B cell (primary cell): Measurements from ENCODE around the gene BMP7. TPM values are rescaled to one million over a fixed set of nuclear protein-coding genes. Genes with fewer than 3 reads are reported as not detected.
"Not testable (repeated sequence)": the region's sequence is repeated elsewhere in the genome, so short reads cannot be mapped to it uniquely, and the experiment has no call there.

Experiments used
- ATAC-seq: fragments of 200-7000 bp; cut with Tn5 transposase; one replicate; pipeline ENCODE4 v1.10.0; 2021; ENCODE audit warnings: low read depth, mild to moderate bottlenecking, moderate number of reproducible peaks, moderate library complexity
- CTCF ChIA-PET: fragments of 350-600 bp; sonication (Branson Sonifier 250); formaldehyde crosslinking; loops from one replicate; lab custom pipeline; 2021; ENCODE audit warnings: antibody characterized with exemption, inconsistent platforms; lab: Charles Lee
- POLR2A ChIA-PET: fragments of 350-600 bp; sonication (Branson Sonifier 250); formaldehyde crosslinking; loops from one replicate; lab custom pipeline; 2021; ENCODE audit warnings: antibody characterized with exemption; lab: Charles Lee
- DNase-seq: peaks from one replicate; pipeline ENCODE4 v3.0.0; 2013
- H2AFZ ChIP-seq: 2 replicates; pipeline ENCODE4 v1.6.1; 2012; ENCODE audit warnings: mild to moderate bottlenecking, low read depth, low read length; ENCODE audit not compliant: insufficient read depth, poor library complexity, severe bottlenecking
- H3K27ac ChIP-seq, 2 donors: 1 replicate in 1 of 2; 2 replicates in 1 of 2; pipeline ENCODE4 v1.5.1; 2012 to 2013; ENCODE audit warnings: low read length in 2 of 2, mild to moderate bottlenecking in 2 of 2, moderate library complexity in 1 of 2
- H3K27me3 ChIP-seq, 4 experiments: fragments of 200-600 bp in 1 of 4; sonication (generic) in 1 of 4; replicated peaks in 1 of 4; 1 replicate in 2 of 4; 2 replicates in 2 of 4; pipeline versions ENCODE4 v1.6.1 to v1.7.0; 2013 to 2016; ENCODE audit warnings: low read length in 3 of 4, mild to moderate bottlenecking in 2 of 4, mixed read lengths in 1 of 4, moderate library complexity in 1 of 4; ENCODE audit not compliant: insufficient read depth in 4 of 4, control insufficient read depth in 3 of 4; ENCODE audit errors: control extremely low read depth in 1 of 4
- H3K36me3 ChIP-seq, 2 experiments: replicated peaks in 1 of 2; 1 replicate in 1 of 2; 2 replicates in 1 of 2; pipeline versions ENCODE4 v1.6.1 to v1.7.1; 2013; ENCODE audit warnings: low read length in 1 of 2; ENCODE audit not compliant: insufficient read depth in 2 of 2, control insufficient read depth in 1 of 2; ENCODE audit errors: control extremely low read depth in 1 of 2, extremely low read depth in 1 of 2
- H3K4me1 ChIP-seq, 2 donors: fragments of 200-600 bp in 1 of 2; sonication (generic) in 1 of 2; 1 replicate in 1 of 2; 2 replicates in 1 of 2; pipeline versions ENCODE4 v1.5.1 to v1.6.1; 2013 to 2017; ENCODE audit warnings: low read length in 2 of 2; ENCODE audit not compliant: control insufficient read depth in 2 of 2, insufficient read depth in 2 of 2
- H3K4me2 ChIP-seq: replicated peaks from 2 replicates; pipeline ENCODE3; 2012; ENCODE audit warnings: mild to moderate bottlenecking, low read depth, low read length; ENCODE audit not compliant: poor library complexity, severe bottlenecking
- H3K4me3 ChIP-seq, 5 experiments: fragments of 200-600 bp in 1 of 5; sonication (generic) in 1 of 5; 1 replicate in 3 of 5; 2 replicates in 2 of 5; pipeline versions ENCODE4 v1.5.1 to v1.7.0; 2011 to 2016; ENCODE audit warnings: low read length in 4 of 5, mild to moderate bottlenecking in 4 of 5, low read depth in 2 of 5, control low read depth in 1 of 5, moderate library complexity in 1 of 5; ENCODE audit not compliant: insufficient read depth in 1 of 5; ENCODE audit errors: control extremely low read depth in 1 of 5, extremely low read depth in 1 of 5
- H3K79me2 ChIP-seq: fragments of 200-600 bp; sonication (generic); one replicate; pipeline ENCODE4 v1.6.0; 2016; ENCODE audit warnings: low read length; ENCODE audit not compliant: control insufficient read depth, insufficient read depth
- H3K9ac ChIP-seq: fragments of 200-600 bp; sonication (generic); 2 replicates; pipeline ENCODE4 v1.6.1; 2017; ENCODE audit warnings: mild to moderate bottlenecking, low read length, moderate library complexity
- H3K9me3 ChIP-seq, 3 donors: one replicate each; pipeline versions ENCODE4 v1.6.1 to v1.7.1; 2013; ENCODE audit warnings: low read length in 2 of 3; ENCODE audit not compliant: control insufficient read depth in 2 of 3, insufficient read depth in 1 of 3; ENCODE audit errors: control extremely low read depth in 1 of 3
- H4K20me1 ChIP-seq: 2 replicates; pipeline ENCODE4 v1.6.0; 2012; ENCODE audit warnings: mild to moderate bottlenecking, low read length; ENCODE audit not compliant: insufficient read depth, control insufficient read depth, poor library complexity, severe bottlenecking
- H3K27ac Mint-ChIP-seq: one replicate; pipeline ENCODE4 v1.8.0; 2021; ENCODE audit warnings: mixed read lengths
- H3K27me3 Mint-ChIP-seq: one replicate; pipeline ENCODE4 v1.8.0; 2021; ENCODE audit warnings: mixed read lengths
- H3K4me1 Mint-ChIP-seq: one replicate; pipeline ENCODE4 v1.8.0; 2021; ENCODE audit warnings: mixed read lengths
- H3K4me3 Mint-ChIP-seq: one replicate; pipeline ENCODE4 v1.8.0; 2021; ENCODE audit warnings: mixed read lengths
- H3K9me3 Mint-ChIP-seq: one replicate; pipeline ENCODE4 v1.8.0; 2022; ENCODE audit warnings: mixed read lengths; ENCODE audit not compliant: insufficient read depth
- CTCF ChIP-seq: fragments of 200-600 bp; IDR thresholded peaks from one replicate; pipeline ENCODE4 v1.8.0; 2022; ENCODE audit warnings: antibody characterized with exemption, mild to moderate bottlenecking
- EZH2 ChIP-seq: IDR thresholded peaks from 2 replicates; pipeline ENCODE4 v1.6.1; 2012; ENCODE audit warnings: borderline replicate concordance, low read depth, mild to moderate bottlenecking, moderate library complexity, low read length; ENCODE audit not compliant: insufficient read depth, poor library complexity, severe bottlenecking
- WGBS: methylation state at CpG from one replicate; pipeline ENCODE4 v1.1.5; 2013; ENCODE audit warnings: missing lambda C conversion rate; ENCODE audit not compliant: insufficient coverage; 5-methylcytosine and 5-hydroxymethylcytosine counted together
- intact Hi-C: fragments of 100-400 bp; cut with micrococcal nuclease; formaldehyde crosslinking; loops from one replicate; pipeline ENCODE4 v1.10.0; 2022
- polyA plus RNA-seq: library from polyadenylated mRNA; depleted of rRNA; stranded (reverse); fragments of >200 nt; gene quantifications from 2 replicates; pipeline ENCODE4 v1.2.3, GENCODE V29; 2012
- total RNA-seq, 2 donors: library from RNA; stranded (reverse); fragments of 120-200 nt in 1 of 2; gene quantifications; 1 replicate in 1 of 2; 2 replicates in 1 of 2; pipeline versions ENCODE4 v1.2.3 to v1.2.4, GENCODE V29; 2013 to 2022

Gene BMP7
- total and polyA plus RNA-seq, 2 donors (not counting 1 experiment from before 2014, with no cell fraction given): not detected

GRCh38 chr20:57158474-57158873, 108.0 kb downstream of the BMP7 start:
- intact Hi-C loops: no loop called here
- ATAC-seq (no peak), DNase-seq (no peak)
- POLR2A ChIA-PET: no interaction called here
- H3K9ac ChIP-seq: no peak overlapping the region
- Mint-ChIP-seq H3K9me3 (no peaks in the 10 kb centered on the region), H3K4me3 (no peak overlapping the region), H3K4me1 (no peaks in the 10 kb centered on the region), H3K27me3 (peaks cover 6% of the 10 kb centered on the region), H3K27ac (no peak overlapping the region)
- H2AFZ ChIP-seq: no peak overlapping the region
- peaks cover 0 to 3% (median 0%) of the 10 kb centered on the region in 3 donors for H3K9me3 ChIP-seq
- no peaks in the 10 kb centered on the region for H3K27me3 ChIP-seq
- no peak for TF ChIP-seq CTCF
- TF ChIP-seq EZH2: no peak
- no peaks in the 10 kb centered on the region for H3K36me3 ChIP-seq
- WGBS: 79% methylated on average over 6 of the region's 7 CpGs
- H4K20me1 ChIP-seq: no peaks in the 10 kb centered on the region
- no peaks in the 10 kb centered on the region for H3K4me1 ChIP-seq
- CTCF ChIA-PET: no interaction called here
- H3K4me3 ChIP-seq: no peak overlapping the region
- H3K27ac ChIP-seq: no peak overlapping the region
- no peaks in the 10 kb centered on the region for H3K79me2 ChIP-seq
- no peak overlapping the region for H3K4me2 ChIP-seq

GRCh38 chr20:57157787-57158186, 108.7 kb downstream of the BMP7 start:
- H3K9me3 ChIP-seq, H4K20me1 ChIP-seq, H3K27me3 ChIP-seq, H3K4me1 Mint-ChIP-seq, H2AFZ ChIP-seq, H3K4me3 ChIP-seq, POLR2A ChIA-PET, H3K4me2 ChIP-seq, DNase-seq, H3K36me3 ChIP-seq, H3K9ac ChIP-seq, H3K27ac ChIP-seq, H3K4me1 ChIP-seq, H3K9me3 Mint-ChIP-seq, H3K4me3 Mint-ChIP-seq, H3K79me2 ChIP-seq, intact Hi-C loops, H3K27ac Mint-ChIP-seq, CTCF ChIA-PET, ATAC-seq, H3K27me3 Mint-ChIP-seq: not testable (repeated sequence)
- WGBS: 93% methylated on average over 4 of the region's 9 CpGs
